ENCODE measurements around the gene NCOA3.
A peak's percentile ranks its signal among the peaks of the same experiment; 100 is the strongest.
"Not testable (repeated sequence)": the region's sequence is repeated elsewhere in the genome, so short reads cannot be mapped to it uniquely, and the experiment has no call there.

NCOA3 gene

GRCh38 chr20:47496118-47496517, 5.6 kb upstream of the NCOA3 start:
- in situ Hi-C loops (cut with HindIII; ENCODE audit: low pct_ligation_motif_present, low pct_unique_long_range_greater_than_20kb, low sequenced_read_pairs) = no loop called here
- no peak for DNase-seq

DNA sequence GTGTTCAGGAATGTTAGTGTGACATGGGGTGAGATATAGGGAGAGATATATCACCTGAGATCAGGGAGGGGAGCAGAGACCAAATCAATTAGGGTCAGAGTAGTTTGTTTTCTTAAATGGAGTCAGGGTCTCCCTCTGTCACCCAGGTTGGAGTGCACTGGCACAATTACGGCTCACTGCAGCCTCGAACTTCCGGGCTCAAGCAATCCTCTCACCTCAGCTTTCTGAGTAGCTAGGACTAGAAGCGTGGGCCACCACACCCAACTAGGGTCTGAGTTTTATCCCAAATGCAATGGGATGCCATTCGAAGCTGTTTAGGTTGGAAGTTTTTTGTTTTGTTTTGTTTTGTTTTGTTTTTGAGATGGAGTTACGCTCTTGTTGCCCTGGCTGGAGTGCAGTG, 3.1 kb upstream of the NCOA3 start:
- in situ Hi-C loops (cut with HindIII; ENCODE audit: low pct_ligation_motif_present, low pct_unique_long_range_greater_than_20kb, low sequenced_read_pairs) = no loop called here
- DNase-seq = no peak

DNA sequence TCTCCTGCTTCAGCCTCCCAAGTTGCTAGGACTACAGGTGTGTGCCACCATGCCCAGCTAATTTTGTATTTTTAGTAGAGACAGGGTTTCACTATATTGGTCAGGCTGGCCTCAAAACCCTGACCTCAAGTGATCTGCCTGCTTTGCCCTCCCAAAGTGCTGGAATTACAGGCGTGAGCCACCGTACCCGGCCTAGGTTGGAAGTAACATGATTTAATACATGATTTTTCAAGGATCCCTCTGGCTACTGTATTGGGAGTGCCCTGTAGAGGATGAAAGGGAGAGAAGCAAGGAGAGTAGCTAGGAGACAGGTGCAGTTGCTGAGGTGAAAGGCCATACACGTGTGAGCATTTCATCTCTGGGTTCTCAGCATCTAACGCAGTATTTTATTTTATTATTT, 2.6 kb upstream of the NCOA3 start:
- in situ Hi-C loops (cut with HindIII; ENCODE audit: low pct_ligation_motif_present, low pct_unique_long_range_greater_than_20kb, low sequenced_read_pairs) = no loop called here
- DNase-seq = no peak

DNA sequence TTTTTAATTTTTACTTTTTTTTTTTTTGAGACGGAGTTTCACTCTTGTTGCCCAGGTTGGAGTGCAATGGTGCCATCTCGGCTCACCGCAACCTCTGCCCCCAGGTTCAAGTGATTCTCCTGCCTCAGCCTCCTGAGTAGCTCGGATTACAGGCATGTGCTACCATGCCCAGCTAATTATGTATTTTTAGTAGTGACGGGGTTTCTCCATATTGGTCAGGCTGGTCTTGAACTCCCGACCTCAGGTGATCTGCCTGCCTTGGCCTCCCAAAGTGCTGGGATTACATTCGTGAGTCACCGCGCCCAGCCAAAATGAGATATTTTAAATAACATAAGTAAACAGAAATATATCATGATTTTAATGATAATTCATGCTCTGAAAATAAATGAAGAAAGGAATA, 1.6 kb upstream of the NCOA3 start:
- in situ Hi-C loops (cut with HindIII; ENCODE audit: low pct_ligation_motif_present, low pct_unique_long_range_greater_than_20kb, low sequenced_read_pairs); DNase-seq: not testable (repeated sequence)

DNA sequence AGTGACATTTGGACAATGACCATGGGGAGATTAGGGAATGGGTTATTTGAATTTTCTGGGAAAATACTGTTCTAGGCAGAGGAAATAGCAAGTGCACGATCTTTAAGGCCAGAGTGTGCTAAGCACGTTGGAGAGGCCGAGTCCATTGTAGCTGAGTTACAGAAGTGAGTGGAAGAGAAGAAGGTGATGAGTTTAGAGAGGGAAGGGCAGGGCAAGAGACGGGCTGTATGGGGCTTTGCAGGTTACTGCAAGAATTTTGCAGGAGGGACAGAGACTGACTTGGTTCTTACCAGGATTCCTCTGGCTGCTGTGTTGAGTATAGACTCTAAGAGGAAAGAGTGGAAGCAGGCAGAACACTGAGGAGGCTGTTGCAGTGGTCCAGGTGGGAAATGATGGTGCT, 1.1 kb upstream of the NCOA3 start:
- DNase-seq = peak; percentile 2
- in situ Hi-C loops (cut with HindIII; ENCODE audit: low pct_ligation_motif_present, low pct_unique_long_range_greater_than_20kb, low sequenced_read_pairs) = no loop called here

- no peak for DNase-seq
Observed at GRCh38 chr20:47501116-47501481, 588 bp upstream of the NCOA3 start.

GRCh38 chr20:47502271-47503239, 868 bp downstream of the NCOA3 start:
- DNase-seq = peak; percentile 26
- in situ Hi-C loops (cut with HindIII; ENCODE audit: low pct_ligation_motif_present, low pct_unique_long_range_greater_than_20kb, low sequenced_read_pairs) = no loop called here

More at GRCh38 chr20:47501116-47501481, 588 bp upstream of the NCOA3 start:
- in situ Hi-C loops (cut with HindIII; ENCODE audit: low pct_ligation_motif_present, low pct_unique_long_range_greater_than_20kb, low sequenced_read_pairs) = no loop called here

DNA sequence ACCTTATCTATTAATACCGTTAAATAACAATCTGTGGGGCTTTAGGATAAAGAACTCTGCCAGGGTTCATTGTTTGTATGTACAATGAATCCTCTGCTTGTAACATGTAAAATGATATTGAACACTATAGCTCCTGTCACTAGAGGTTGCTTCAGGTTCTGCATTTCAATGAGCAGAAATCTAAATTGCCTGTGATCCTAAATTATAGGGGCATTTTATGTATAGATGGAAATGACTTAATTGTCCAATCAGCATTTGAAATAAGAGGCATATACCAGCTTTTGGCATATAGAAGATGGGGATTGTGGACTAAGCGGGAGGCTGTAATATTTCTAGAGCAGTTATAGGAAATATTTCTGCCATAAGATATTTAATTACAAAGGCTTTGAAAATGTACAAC, 2.0 kb downstream of the NCOA3 start:
- in situ Hi-C loops (cut with HindIII; ENCODE audit: low pct_ligation_motif_present, low pct_unique_long_range_greater_than_20kb, low sequenced_read_pairs) = no loop called here
- no peak for DNase-seq

DNA sequence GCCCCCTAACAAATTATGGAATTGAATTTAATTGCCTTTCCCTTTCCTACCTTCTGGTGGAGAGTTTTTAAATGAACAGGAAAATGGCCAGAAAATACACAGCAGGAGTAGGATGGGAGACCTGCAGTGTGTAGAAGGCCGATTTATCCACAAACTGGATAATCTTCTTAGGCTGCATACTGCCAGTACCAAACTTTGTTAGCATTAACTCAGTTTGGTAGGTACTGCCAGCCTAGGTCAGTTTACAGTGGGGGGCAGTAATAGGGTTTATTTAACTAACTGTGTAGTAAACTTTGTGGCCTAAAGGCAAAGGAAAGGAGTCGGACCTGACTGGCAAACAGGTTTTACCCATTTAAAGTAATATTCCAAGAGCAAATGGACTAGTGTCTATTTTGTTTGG, 4.6 kb downstream of the NCOA3 start:
- DNase-seq = no peak
- in situ Hi-C loops (cut with HindIII; ENCODE audit: low pct_ligation_motif_present, low pct_unique_long_range_greater_than_20kb, low sequenced_read_pairs) = no loop called here

- in situ Hi-C loops (cut with HindIII; ENCODE audit: low pct_ligation_motif_present, low pct_unique_long_range_greater_than_20kb, low sequenced_read_pairs) = no loop called here
- no peak for DNase-seq
Observed at GRCh38 chr20:47506850-47507249, 5.2 kb downstream of the NCOA3 start.

GRCh38 chr20:47507275-47507981, 5.7 kb downstream of the NCOA3 start:
- in situ Hi-C loops (cut with HindIII; ENCODE audit: low pct_ligation_motif_present, low pct_unique_long_range_greater_than_20kb, low sequenced_read_pairs); DNase-seq: not testable (repeated sequence)

DNA sequence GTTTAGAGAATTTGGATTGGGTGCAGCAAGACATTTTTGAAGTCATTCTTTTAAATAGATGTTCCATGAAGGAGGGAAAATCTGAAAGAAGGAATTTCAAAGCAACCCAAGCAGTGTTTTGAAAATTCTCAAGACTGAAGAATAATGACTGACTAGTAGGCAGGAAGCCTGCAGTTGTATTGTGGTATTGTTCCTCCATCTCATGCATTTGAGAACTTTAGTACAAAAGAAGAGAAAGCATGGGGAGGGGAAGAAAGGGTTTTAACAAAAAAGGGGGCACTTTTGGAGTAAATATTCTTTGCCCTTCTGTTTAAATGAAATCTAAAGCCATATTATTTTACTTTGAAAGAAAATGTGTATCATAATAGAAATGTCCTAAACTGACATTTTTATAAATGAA, 6.6 kb downstream of the NCOA3 start:
- in situ Hi-C loops (cut with HindIII; ENCODE audit: low pct_ligation_motif_present, low pct_unique_long_range_greater_than_20kb, low sequenced_read_pairs) = no loop called here
- DNase-seq = no peak

- in situ Hi-C loops (cut with HindIII; ENCODE audit: low pct_ligation_motif_present, low pct_unique_long_range_greater_than_20kb, low sequenced_read_pairs) = no loop called here
Observed at GRCh38 chr20:47509104-47509661, 7.5 kb downstream of the NCOA3 start.

DNA sequence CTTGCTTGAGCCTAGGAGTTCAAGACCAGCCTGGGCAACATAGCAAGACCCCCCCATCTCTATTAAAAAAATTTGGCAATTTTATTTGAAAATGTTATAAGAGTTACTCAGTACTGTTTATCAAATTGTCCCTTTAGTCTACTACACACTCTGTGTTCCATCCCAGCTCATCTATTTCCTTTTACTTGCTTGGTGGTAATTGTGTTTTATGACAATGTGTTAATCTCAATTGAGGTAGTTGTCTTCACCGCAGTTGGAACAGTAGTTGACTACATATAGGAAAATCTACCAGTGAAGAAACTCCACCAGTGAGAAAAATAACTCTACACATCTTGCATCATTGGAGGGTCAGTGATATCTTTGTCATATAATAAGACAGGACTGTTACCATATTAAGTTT, 8.0 kb downstream of the NCOA3 start:
- no peak for DNase-seq
- in situ Hi-C loops (cut with HindIII; ENCODE audit: low pct_ligation_motif_present, low pct_unique_long_range_greater_than_20kb, low sequenced_read_pairs) = no loop called here

More at GRCh38 chr20:47509104-47509661, 7.5 kb downstream of the NCOA3 start:
- no peak for DNase-seq

DNA sequence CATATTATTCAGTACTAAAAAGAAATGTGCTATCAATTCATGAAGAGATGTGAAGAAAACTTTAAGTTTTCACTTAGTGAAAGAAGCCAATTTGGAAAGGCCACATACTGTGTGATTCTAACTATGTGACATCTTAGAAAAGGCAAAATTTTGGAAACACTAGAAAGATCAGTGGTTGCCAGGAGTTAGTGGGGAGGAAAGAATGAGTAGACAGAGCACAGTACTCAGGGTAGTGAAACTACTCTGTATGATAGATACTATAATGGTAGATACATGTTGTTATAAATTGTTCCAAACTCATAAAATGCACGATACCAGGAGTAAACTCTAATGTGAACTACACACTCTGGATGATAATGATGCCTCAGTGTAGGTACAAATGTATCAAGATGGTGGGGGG, 14.2 kb downstream of the NCOA3 start:
- in situ Hi-C loops (cut with HindIII; ENCODE audit: low pct_ligation_motif_present, low pct_unique_long_range_greater_than_20kb, low sequenced_read_pairs) = no loop called here
- DNase-seq = no peak

- DNase-seq = no peak
- in situ Hi-C loops (cut with HindIII; ENCODE audit: low pct_ligation_motif_present, low pct_unique_long_range_greater_than_20kb, low sequenced_read_pairs) = no loop called here
Observed at GRCh38 chr20:47521059-47521808, 19.5 kb downstream of the NCOA3 start.

DNA sequence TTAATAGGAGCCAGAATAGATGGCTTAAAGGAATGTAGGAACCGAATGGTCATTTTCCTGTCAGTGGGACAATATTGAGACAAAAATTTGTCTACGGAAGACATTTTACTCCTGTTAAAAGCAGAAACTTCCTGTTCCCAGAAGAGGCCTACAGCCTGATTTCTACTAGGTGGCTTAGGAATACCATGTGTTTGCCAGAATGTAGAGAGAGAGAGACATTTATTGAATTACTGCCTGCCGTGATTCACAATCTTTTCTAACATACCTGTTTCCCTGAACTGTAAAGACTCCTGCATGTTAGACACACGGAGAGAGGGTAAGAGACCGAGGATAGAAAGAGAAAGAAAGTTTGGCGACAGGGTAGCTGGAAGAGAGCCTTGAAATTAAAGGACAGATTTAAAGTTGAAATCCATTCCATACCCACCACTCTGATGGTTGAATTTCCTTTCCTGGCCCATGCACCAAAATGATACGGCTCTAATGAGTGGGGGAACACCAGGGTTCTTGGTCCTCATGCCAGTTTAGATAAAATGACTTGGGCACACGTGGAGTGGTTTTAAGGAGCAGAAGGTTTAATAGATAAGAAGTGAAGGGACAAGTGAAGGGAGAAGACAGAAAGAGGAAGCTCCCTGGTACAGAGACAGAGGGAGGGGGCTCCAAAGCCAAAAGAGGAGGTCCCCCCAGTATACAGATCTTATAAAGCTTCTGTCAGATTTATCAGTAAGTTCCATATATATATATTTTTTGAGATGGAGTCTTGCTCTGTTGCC, 22.5 kb downstream of the NCOA3 start:
- in situ Hi-C loops (cut with HindIII; ENCODE audit: low pct_ligation_motif_present, low pct_unique_long_range_greater_than_20kb, low sequenced_read_pairs) = no loop called here
- no peak for DNase-seq
